ENCODE results near the gene MBD6.

Gene MBD6

GRCh38 chr12:57541717-57542116 is 19.1 kb downstream of the MBD6 start:
- H3K9ac ChIP-seq (ENCODE audit: low read length), result no peak overlapping the region
- no peaks in the 10 kb centered on the region for H3K27me3 ChIP-seq (ENCODE audit: control insufficient read depth, insufficient read depth, low read length)
- no peak overlapping the region for H3K4me3 ChIP-seq (ENCODE audit: low read length)
- no peaks in the 10 kb centered on the region for H3K9me3 ChIP-seq (ENCODE audit: control insufficient read depth, low read length)
- peaks cover 13% of the 10 kb centered on the region for H3K4me1 ChIP-seq (ENCODE audit: control insufficient read depth, insufficient read depth, low read length)
- H3K36me3 ChIP-seq (ENCODE audit: control insufficient read depth, insufficient read depth, low read length), result no peaks in the 10 kb centered on the region

GRCh38 chr12:57543581-57543980 is 21.0 kb downstream of the MBD6 start:
- peaks cover 7% of the 10 kb centered on the region for H3K4me1 ChIP-seq (ENCODE audit: control insufficient read depth, insufficient read depth, low read length)
- H3K27me3 ChIP-seq (ENCODE audit: control insufficient read depth, insufficient read depth, low read length), result peaks cover 6% of the 10 kb centered on the region
- H3K9ac ChIP-seq (ENCODE audit: low read length), result no peak overlapping the region
- no peak overlapping the region for H3K4me3 ChIP-seq (ENCODE audit: low read length)
- no peaks in the 10 kb centered on the region for H3K36me3 ChIP-seq (ENCODE audit: control insufficient read depth, insufficient read depth, low read length)
- H3K9me3 ChIP-seq (ENCODE audit: control insufficient read depth, low read length), result no peaks in the 10 kb centered on the region

- H3K9me3 ChIP-seq (ENCODE audit: control insufficient read depth, low read length), result no peaks in the 10 kb centered on the region
- no peaks in the 10 kb centered on the region for H3K36me3 ChIP-seq (ENCODE audit: control insufficient read depth, insufficient read depth, low read length)
- H3K27me3 ChIP-seq (ENCODE audit: control insufficient read depth, insufficient read depth, low read length), result peaks cover 29% of the 10 kb centered on the region
- peak overlapping the region; percentile 28 for H3K4me3 ChIP-seq (ENCODE audit: low read length)
- peak overlapping the region; percentile 94 for H3K9ac ChIP-seq (ENCODE audit: low read length)
- H3K4me1 ChIP-seq (ENCODE audit: control insufficient read depth, insufficient read depth, low read length), result peaks cover 15% of the 10 kb centered on the region
Observed at GRCh38 chr12:57545809-57546437, 23.3 kb downstream of the MBD6 start.

- Histone ChIP-seq H3K9ac (ENCODE audit: low read length) (peak within 1 kb of the TSS; percentile 94), H3K36me3 (ENCODE audit: control insufficient read depth, insufficient read depth, low read length) (no peaks in the 10 kb centered on the region), H3K4me1 (ENCODE audit: control insufficient read depth, insufficient read depth, low read length) (peaks cover 15% of the 10 kb centered on the region), H3K27me3 (ENCODE audit: control insufficient read depth, insufficient read depth, low read length) (peaks cover 29% of the 10 kb centered on the region), H3K4me3 (ENCODE audit: low read length) (peak within 1 kb of the TSS; percentile 28), H3K9me3 (ENCODE audit: control insufficient read depth, low read length) (no peaks in the 10 kb centered on the region)
Observed at GRCh38 chr12:57546438-57547287, 24.0 kb downstream of the MBD6 start, which contains the start of gene DCTN2. Gene DCTN2 (minus strand): TSS chr12:57547192. CDS start chr12:57547063, 129 bp downstream.

- no peaks in the 10 kb centered on the region for H3K36me3 ChIP-seq (ENCODE audit: control insufficient read depth, insufficient read depth, low read length)
- H3K4me1 ChIP-seq (ENCODE audit: control insufficient read depth, insufficient read depth, low read length), result peaks cover 15% of the 10 kb centered on the region
- no peaks in the 10 kb centered on the region for H3K9me3 ChIP-seq (ENCODE audit: control insufficient read depth, low read length)
- H3K9ac ChIP-seq (ENCODE audit: low read length), result peak overlapping the region; percentile 94
- peak overlapping the region; percentile 28 for H3K4me3 ChIP-seq (ENCODE audit: low read length)
- peaks cover 29% of the 10 kb centered on the region for H3K27me3 ChIP-seq (ENCODE audit: control insufficient read depth, insufficient read depth, low read length)
Observed at GRCh38 chr12:57547288-57548012, 24.8 kb downstream of the MBD6 start.

GRCh38 chr12:57548013-57548315 is 25.3 kb downstream of the MBD6 start:
- peaks cover 15% of the 10 kb centered on the region for H3K4me1 ChIP-seq (ENCODE audit: control insufficient read depth, insufficient read depth, low read length)
- no peaks in the 10 kb centered on the region for H3K36me3 ChIP-seq (ENCODE audit: control insufficient read depth, insufficient read depth, low read length)
- no peaks in the 10 kb centered on the region for H3K9me3 ChIP-seq (ENCODE audit: control insufficient read depth, low read length)
- H3K9ac ChIP-seq (ENCODE audit: low read length), result no peak overlapping the region
- H3K27me3 ChIP-seq (ENCODE audit: control insufficient read depth, insufficient read depth, low read length), result peaks cover 29% of the 10 kb centered on the region
- H3K4me3 ChIP-seq (ENCODE audit: low read length), result no peak overlapping the region

GRCh38 chr12:57548488-57548887 is 25.9 kb downstream of the MBD6 start:
- no peaks in the 10 kb centered on the region for H3K9me3 ChIP-seq (ENCODE audit: control insufficient read depth, low read length)
- H3K27me3 ChIP-seq (ENCODE audit: control insufficient read depth, insufficient read depth, low read length), result peaks cover 29% of the 10 kb centered on the region
- no peaks in the 10 kb centered on the region for H3K36me3 ChIP-seq (ENCODE audit: control insufficient read depth, insufficient read depth, low read length)
- H3K4me1 ChIP-seq (ENCODE audit: control insufficient read depth, insufficient read depth, low read length), result peaks cover 15% of the 10 kb centered on the region
- H3K9ac ChIP-seq (ENCODE audit: low read length), result no peak overlapping the region
- no peak overlapping the region for H3K4me3 ChIP-seq (ENCODE audit: low read length)

GRCh38 chr12:57549203-57549908 is 26.7 kb downstream of the MBD6 start:
- H3K4me3 ChIP-seq (ENCODE audit: low read length), result no peak overlapping the region
- no peaks in the 10 kb centered on the region for H3K9me3 ChIP-seq (ENCODE audit: control insufficient read depth, low read length)
- H3K36me3 ChIP-seq (ENCODE audit: control insufficient read depth, insufficient read depth, low read length), result no peaks in the 10 kb centered on the region
- peaks cover 15% of the 10 kb centered on the region for H3K4me1 ChIP-seq (ENCODE audit: control insufficient read depth, insufficient read depth, low read length)
- peaks cover 29% of the 10 kb centered on the region for H3K27me3 ChIP-seq (ENCODE audit: control insufficient read depth, insufficient read depth, low read length)
- no peak overlapping the region for H3K9ac ChIP-seq (ENCODE audit: low read length)

- H3K27me3 ChIP-seq (ENCODE audit: control insufficient read depth, insufficient read depth, low read length), result peaks cover 29% of the 10 kb centered on the region
- H3K4me3 ChIP-seq (ENCODE audit: low read length), result no peak within 1 kb of the TSS
- peaks cover 15% of the 10 kb centered on the region for H3K4me1 ChIP-seq (ENCODE audit: control insufficient read depth, insufficient read depth, low read length)
- no peaks in the 10 kb centered on the region for H3K9me3 ChIP-seq (ENCODE audit: control insufficient read depth, low read length)
- no peaks in the 10 kb centered on the region for H3K36me3 ChIP-seq (ENCODE audit: control insufficient read depth, insufficient read depth, low read length)
- H3K9ac ChIP-seq (ENCODE audit: low read length), result peak within 1 kb of the TSS; percentile 20
Observed at GRCh38 chr12:57549909-57550640, 27.5 kb downstream of the MBD6 start, which contains the start of gene KIF5A. Gene KIF5A (plus strand): TSS chr12:57550044. CDS start chr12:57550272, 228 bp downstream.

- H3K9ac ChIP-seq (ENCODE audit: low read length), result no peak overlapping the region
- H3K9me3 ChIP-seq (ENCODE audit: control insufficient read depth, low read length), result no peaks in the 10 kb centered on the region
- H3K36me3 ChIP-seq (ENCODE audit: control insufficient read depth, insufficient read depth, low read length), result no peaks in the 10 kb centered on the region
- H3K27me3 ChIP-seq (ENCODE audit: control insufficient read depth, insufficient read depth, low read length), result peaks cover 29% of the 10 kb centered on the region
- peaks cover 12% of the 10 kb centered on the region for H3K4me1 ChIP-seq (ENCODE audit: control insufficient read depth, insufficient read depth, low read length)
- H3K4me3 ChIP-seq (ENCODE audit: low read length), result no peak overlapping the region
Observed at GRCh38 chr12:57550641-57551549, 28.3 kb downstream of the MBD6 start.
